SK-N-SH (cell line): ENCODE results near the gene P2RX1. TPM values are rescaled to one million over a fixed set of nuclear protein-coding genes. Genes with fewer than 3 reads are reported as not detected.

ENCODE experiments used
- CTCF ChIA-PET: fragments of 300-600, 350-600 bp; formaldehyde crosslinking; extraction: SDS; loops from one replicate; lab custom pipeline; 2021; lab: Yijun Ruan, JAX
- POLR2A ChIA-PET: fragments of 350-600 bp; sonication (Branson Sonifier 250); formaldehyde crosslinking; extraction: SDS; loops from one replicate; lab custom pipeline; 2020; ENCODE audit warnings: antibody characterized with exemption, inconsistent platforms; lab: Yijun Ruan, JAX
- DNase-seq: peaks from one replicate; pipeline ENCODE4 v3.0.0; 2012
- H2AFZ ChIP-seq: fragments of 200-600 bp; sonication (generic); 2 replicates; pipeline ENCODE4 v1.8.1; 2016; ENCODE audit warnings: antibody characterized with exemption, mild to moderate bottlenecking, low read depth
- H3F3A ChIP-seq: fragments of 200-600 bp; sonication (generic); replicated peaks from 2 replicates; pipeline ENCODE3; 2016; ENCODE audit warnings: antibody characterized with exemption, mild to moderate bottlenecking; ENCODE audit not compliant: insufficient read depth
- H3K27ac ChIP-seq, 2 experiments: fragments of 200-500 bp in 1 of 2; fragments of 200-600 bp in 1 of 2; sonication (Bioruptor generic) in 1 of 2; sonication (generic), shearing (Covaris generic) in 1 of 2; 2 replicates each; pipeline versions ENCODE4 v1.5.1 to v1.6.1; 2014 to 2016; ENCODE audit warnings: low read depth in 2 of 2, inconsistent platforms in 1 of 2, low read length in 1 of 2, mild to moderate bottlenecking in 1 of 2, mixed read lengths in 1 of 2
- H3K27me3 ChIP-seq: fragments of 200-600 bp; sonication (generic), shearing (Covaris generic); 2 replicates; pipeline ENCODE4 v1.6.1; 2016; ENCODE audit warnings: mixed run types; ENCODE audit not compliant: insufficient read depth
- H3K36me3 ChIP-seq, 2 experiments: fragments of 200-500 bp in 1 of 2; fragments of 200-600 bp in 1 of 2; sonication (Bioruptor generic) in 1 of 2; sonication (generic) in 1 of 2; replicated peaks in 1 of 2; 2 replicates each; pipeline versions ENCODE3 to v1.5.1; 2014 to 2016; ENCODE audit warnings: low read length in 1 of 2, mild to moderate bottlenecking in 1 of 2; ENCODE audit not compliant: insufficient read depth in 2 of 2, control insufficient read depth in 1 of 2
- H3K4me1 ChIP-seq, 2 experiments: fragments of 200-500 bp in 1 of 2; fragments of 200-600 bp in 1 of 2; sonication (Bioruptor generic) in 1 of 2; sonication (generic), shearing (Covaris generic) in 1 of 2; 2 replicates each; pipeline versions ENCODE4 v1.5.1 to v1.6.1; 2014 to 2016; ENCODE audit warnings: low read depth in 1 of 2, low read length in 1 of 2, mixed run types in 1 of 2; ENCODE audit not compliant: insufficient read depth in 2 of 2, control insufficient read depth in 1 of 2
- H3K4me2 ChIP-seq: fragments of 200-600 bp; sonication (generic), shearing (Covaris generic); 2 replicates; pipeline ENCODE4 v1.6.1; 2017; ENCODE audit warnings: mixed run types
- H3K4me3 ChIP-seq, 2 experiments: fragments of 200-500 bp in 1 of 2; fragments of 200-600 bp in 1 of 2; sonication (Bioruptor generic) in 1 of 2; sonication (generic), shearing (Covaris generic) in 1 of 2; 2 replicates each; pipeline versions ENCODE4 v1.5.1 to v1.8.1; 2014 to 2016; ENCODE audit warnings: low read depth in 2 of 2, inconsistent platforms in 1 of 2, low read length in 1 of 2, mild to moderate bottlenecking in 1 of 2, mixed read lengths in 1 of 2, moderate library complexity in 1 of 2
- H3K79me2 ChIP-seq: fragments of 200-600 bp; sonication (generic); 2 replicates; pipeline ENCODE4 v1.8.1; 2017; ENCODE audit warnings: mild to moderate bottlenecking; ENCODE audit not compliant: insufficient read depth
- H3K9ac ChIP-seq: fragments of 200-600 bp; sonication (generic); 2 replicates; pipeline ENCODE4 v1.6.1; 2017; ENCODE audit warnings: mixed run types
- H3K9me2 ChIP-seq: fragments of 200-600 bp; sonication (generic); 2 replicates; pipeline ENCODE4 v1.6.1; 2017; ENCODE audit warnings: mixed run types
- H3K9me3 ChIP-seq: fragments of 200-600 bp; sonication (generic); 2 replicates; pipeline ENCODE4 v1.6.1; 2017; ENCODE audit warnings: mixed run types, mild to moderate bottlenecking, moderate library complexity
- H4K20me1 ChIP-seq: fragments of 200-600 bp; sonication (generic); 2 replicates; pipeline ENCODE4 v1.6.1; 2017; ENCODE audit warnings: mild to moderate bottlenecking, mixed run types; ENCODE audit not compliant: insufficient read depth
- CHD2 ChIP-seq: fragments of 150-350 bp; IDR thresholded peaks from 2 replicates; pipeline ENCODE4 v1.6.1; 2018; ENCODE audit warnings: low read length; ENCODE audit not compliant: partially characterized antibody
- ELF1 ChIP-seq: IDR thresholded peaks from 2 replicates; pipeline ENCODE4 v1.4.0; 2012
- EP300 ChIP-seq, 2 experiments: IDR thresholded peaks; 2 replicates each; pipeline versions ENCODE4 v1.4.0 to v1.6.1; 2012; ENCODE audit warnings: borderline replicate concordance in 1 of 2, low read depth in 1 of 2, low read length in 1 of 2
- FOSL2 ChIP-seq: IDR thresholded peaks from 2 replicates; pipeline ENCODE4 v1.4.0; 2012; ENCODE audit warnings: low read depth, mild to moderate bottlenecking, moderate library complexity, borderline replicate concordance
- FOXM1 ChIP-seq: IDR thresholded peaks from 2 replicates; pipeline ENCODE4 v1.4.0; 2012; ENCODE audit warnings: low read depth, mild to moderate bottlenecking
- GABPA ChIP-seq: IDR thresholded peaks from 2 replicates; pipeline ENCODE4 v1.4.0; 2012; ENCODE audit warnings: low read depth, mild to moderate bottlenecking
- GATA2 ChIP-seq: sonication (generic); formaldehyde crosslinking; IDR thresholded peaks from 2 replicates; pipeline ENCODE4 v1.5.0; 2020; ENCODE audit warnings: mild to moderate bottlenecking, missing genetic modification reagents
- MEF2A ChIP-seq: IDR thresholded peaks from 2 replicates; pipeline ENCODE4 v1.4.0; 2012; ENCODE audit warnings: low read depth, borderline replicate concordance
- MXI1 ChIP-seq: IDR thresholded peaks from 2 replicates; pipeline ENCODE4 v1.6.1; 2012; ENCODE audit warnings: mild to moderate bottlenecking, low read depth, low read length, improper control_type of control experiment
- NFIC ChIP-seq: IDR thresholded peaks from 2 replicates; pipeline ENCODE4 v1.4.0; 2012; ENCODE audit warnings: borderline replicate concordance
- NRF1 ChIP-seq: IDR thresholded peaks from 2 replicates; pipeline ENCODE4 v1.6.1; 2012; ENCODE audit warnings: low read depth, mild to moderate bottlenecking, low read length
- PBX3 ChIP-seq: IDR thresholded peaks from 2 replicates; pipeline ENCODE4; 2012
- POLR2AphosphoS5 ChIP-seq: IDR thresholded peaks from 2 replicates; pipeline ENCODE4 v1.6.1; 2012; ENCODE audit warnings: low read depth, low read length
- REST ChIP-seq: IDR thresholded peaks from 2 replicates; pipeline ENCODE4 v1.6.1; 2012; ENCODE audit warnings: mild to moderate bottlenecking, low read depth, low read length, moderate library complexity
- RFX5 ChIP-seq: IDR thresholded peaks from 2 replicates; pipeline ENCODE4 v1.6.1; 2012; ENCODE audit warnings: mild to moderate bottlenecking, improper control_type of control experiment, low read length
- SIN3A ChIP-seq: IDR thresholded peaks from 2 replicates; pipeline ENCODE4 v1.6.1; 2012; ENCODE audit warnings: low read depth, mild to moderate bottlenecking, low read length, moderate library complexity, borderline replicate concordance
- SMC3 ChIP-seq: IDR thresholded peaks from 2 replicates; pipeline ENCODE4 v1.6.1; 2012; ENCODE audit warnings: low read depth, low read length, improper control_type of control experiment
- TAF1 ChIP-seq: IDR thresholded peaks from 2 replicates; pipeline ENCODE4 v1.6.1; 2012; ENCODE audit warnings: low read depth, mild to moderate bottlenecking, low read length, moderate library complexity, borderline replicate concordance
- TCF12 ChIP-seq: IDR thresholded peaks from 2 replicates; pipeline ENCODE4 v1.4.0; 2012
- WGBS: methylation state at CpG from one replicate; pipeline ENCODE4 v1.1.6; 2017; ENCODE audit warnings: low lambda C conversion rate; 5-methylcytosine and 5-hydroxymethylcytosine counted together
- polyA plus RNA-seq, 3 experiments: library from polyadenylated mRNA; depleted of rRNA; stranded (reverse); fragments of >200 nt; gene quantifications; 2 replicates each; pipeline ENCODE4 v1.2.3, GENCODE V29; 2012

The P2RX1 gene
- polyA plus RNA-seq, 1 of the 3 experiments (the other 2 are of a cell fraction), result not detected

GRCh38 chr17:3929764-3930163 is 13.5 kb upstream of the P2RX1 start:
- H3K79me2 ChIP-seq, result no peaks in the 10 kb centered on the region
- no peak overlapping the region for H3K27ac ChIP-seq
- no peak overlapping the region for H2AFZ ChIP-seq
- H3K27me3 ChIP-seq, result no peaks in the 10 kb centered on the region
- H3K4me3 ChIP-seq, result no peak overlapping the region
- 94% methylated on average over 1 of the region's 1 CpG for WGBS
- no peaks in the 10 kb centered on the region for H3K9me2 ChIP-seq
- no peak for DNase-seq
- H3K4me1 ChIP-seq, result peaks cover 0 to 12% of the 10 kb centered on the region in 2 experiments; a peak in 1 of 4 replicates
- POLR2A ChIA-PET, result no interaction called here
- CTCF ChIA-PET, result no interaction called here
- H4K20me1 ChIP-seq, result no peaks in the 10 kb centered on the region
- H3K9ac ChIP-seq, result no peak overlapping the region
- no peaks in the 10 kb centered on the region for H3F3A ChIP-seq
- no peaks in the 10 kb centered on the region for H3K36me3 ChIP-seq
- TF ChIP-seq PBX3, result no peak
- no peak for TF ChIP-seq TAF1
- TF ChIP-seq NRF1, result no peak
- TF ChIP-seq GABPA, result no peak
- TF ChIP-seq SIN3A, result no peak
- no peak for TF ChIP-seq POLR2AphosphoS5
- TF ChIP-seq MEF2A, result no peak
- no peak for TF ChIP-seq EP300 (IDR thresholded peaks at IDR 0.05; ENCODE audit: borderline replicate concordance in 1 of 2, low read depth in 1 of 2, low read length in 1 of 2)
- no peak for TF ChIP-seq REST
- no peaks in the 10 kb centered on the region for H3K9me3 ChIP-seq
- H3K4me2 ChIP-seq, result no peak overlapping the region

GRCh38 chr17:3929181-3929580 is 12.9 kb upstream of the P2RX1 start:
- Histone ChIP-seq H3K27me3 (no peaks in the 10 kb centered on the region), H3K9me3 (no peaks in the 10 kb centered on the region), H3F3A (no peaks in the 10 kb centered on the region), H3K9ac (no peak overlapping the region), H3K4me1 (peaks cover 0 to 12% of the 10 kb centered on the region in 2 experiments; a peak in 1 of 4 replicates), H3K4me2 (no peak overlapping the region), H3K4me3 (no peak overlapping the region), H2AFZ (no peak overlapping the region), H3K79me2 (no peaks in the 10 kb centered on the region), H3K27ac (no peak overlapping the region), H4K20me1 (no peaks in the 10 kb centered on the region), H3K9me2 (no peaks in the 10 kb centered on the region), H3K36me3 (no peaks in the 10 kb centered on the region)
- 98% methylated on average over 6 of the region's 12 CpGs for WGBS
- ChIA-PET CTCF (interaction anchor here (7.7 kb wide), 1 partner anchor 15 kb away, joined by 54 read pairs; no protein-coding TSS in a partner anchor), POLR2A (no interaction called here)
- TF ChIP-seq SMC3 (no peak), NFIC (no peak), MXI1 (no peak), FOSL2 (no peak), TCF12 (no peak), CHD2 (no peak), FOXM1 (no peak), RFX5 (no peak), ELF1 (no peak), TAF1 (no peak), REST (no peak), GATA2 (CRISPR knock-in tag) (no peak)
- no peak for DNase-seq
